GM21381 (cell line): ENCODE measurements around the gene TLNRD1.

Source experiments
- ATAC-seq: cut with Tn5 transposase; IDR thresholded peaks from one replicate; pipeline ENCODE4 v1.9.1; 2021; ENCODE audit warnings: mild to moderate bottlenecking, moderate library complexity; ENCODE audit not compliant: unreplicated experiment

The TLNRD1 gene

GRCh38 chr15:81001152-81002008 is 657 bp downstream of the TLNRD1 start:
- peak; percentile 35 for ATAC-seq

GRCh38 chr15:81002009-81002330 is 1.2 kb downstream of the TLNRD1 start:
- no peak for ATAC-seq

GRCh38 chr15:81002331-81003096 is 1.8 kb downstream of the TLNRD1 start:
- no peak for ATAC-seq

DNA sequence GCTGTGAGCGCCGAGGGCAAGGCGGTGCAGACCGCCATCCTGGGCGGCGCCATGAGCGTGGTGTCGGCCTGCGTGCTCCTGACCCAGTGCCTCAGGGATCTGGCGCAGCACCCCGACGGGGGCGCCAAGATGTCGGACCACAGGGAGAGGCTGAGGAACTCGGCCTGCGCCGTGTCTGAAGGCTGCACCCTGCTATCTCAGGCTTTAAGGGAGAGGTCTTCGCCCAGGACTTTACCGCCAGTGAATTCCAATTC is 2.3 kb downstream of the TLNRD1 start:
- ATAC-seq = no peak

- ATAC-seq = no peak
Observed at GRCh38 chr15:81006124-81006523, 5.4 kb downstream of the TLNRD1 start.

DNA sequence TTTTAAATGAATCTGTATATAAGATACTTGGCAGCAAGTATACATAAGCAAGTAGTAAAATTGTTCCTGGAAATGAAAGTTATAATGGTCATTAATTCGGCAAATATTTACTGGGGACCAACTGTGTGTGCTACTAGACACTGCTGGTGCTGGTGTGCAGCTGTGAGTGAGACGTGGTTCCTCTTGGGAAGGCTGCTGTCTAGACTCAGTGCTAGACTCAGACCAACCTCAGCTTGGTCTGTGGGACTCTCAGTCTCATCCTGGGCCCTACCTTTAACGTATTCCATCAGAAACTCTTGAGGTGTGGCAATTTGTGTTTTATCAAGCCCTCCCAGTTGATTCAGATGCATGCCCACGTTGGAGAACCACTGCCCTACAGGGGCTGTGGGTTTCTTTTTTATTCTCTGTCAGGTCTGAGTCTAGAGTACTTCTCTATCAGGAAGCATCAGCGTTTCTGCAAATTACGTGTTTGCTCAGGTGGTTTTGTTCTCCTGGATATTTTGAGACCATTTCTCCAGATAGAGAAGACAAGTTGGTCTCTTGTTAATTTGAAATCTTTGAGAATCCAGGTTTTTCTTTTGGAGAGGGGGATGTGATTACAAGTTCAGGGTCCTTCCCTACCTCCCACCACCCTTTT is 6.8 kb downstream of the TLNRD1 start:
- ATAC-seq = no peak

DNA sequence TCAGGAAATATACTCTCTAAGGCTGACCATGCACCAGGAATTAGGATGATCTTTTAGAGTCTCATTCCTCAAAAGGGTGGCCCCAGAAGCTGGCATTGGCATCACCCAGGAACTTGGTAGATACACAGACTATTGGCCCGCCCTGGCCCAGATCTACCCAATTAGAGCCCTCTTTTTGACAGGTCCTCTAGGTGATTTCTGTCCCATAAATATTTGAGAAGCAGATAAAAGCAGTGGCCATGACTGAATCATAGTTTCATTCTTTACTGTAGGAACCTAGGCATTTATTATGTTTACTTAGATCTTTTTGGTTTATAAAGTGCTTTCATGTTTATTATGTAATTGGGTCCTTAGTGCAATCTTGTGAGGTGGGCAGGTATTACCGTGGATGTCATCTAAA is 7.6 kb downstream of the TLNRD1 start:
- ATAC-seq = no peak

GRCh38 chr15:81010086-81010485 is 9.4 kb downstream of the TLNRD1 start:
- ATAC-seq = no peak

DNA sequence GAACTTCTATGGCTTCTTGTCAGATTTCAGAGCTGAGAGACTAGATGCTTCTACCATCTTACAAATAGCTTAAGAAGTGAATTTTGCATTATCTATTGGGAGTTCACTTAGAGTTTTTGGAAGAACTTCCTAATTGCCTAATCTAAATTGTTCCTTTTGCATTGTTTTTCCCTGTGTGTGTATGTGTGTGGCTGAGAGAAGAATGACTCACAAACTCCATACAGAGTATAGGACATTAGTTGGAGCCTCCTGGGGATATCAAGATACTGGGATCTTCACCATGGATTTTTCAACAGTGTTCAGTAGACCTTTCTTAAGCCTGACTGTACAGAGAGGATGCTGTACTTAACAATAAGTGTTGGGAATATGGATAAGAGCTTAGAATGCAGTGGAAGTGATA is 10.9 kb downstream of the TLNRD1 start:
- no peak for ATAC-seq

DNA sequence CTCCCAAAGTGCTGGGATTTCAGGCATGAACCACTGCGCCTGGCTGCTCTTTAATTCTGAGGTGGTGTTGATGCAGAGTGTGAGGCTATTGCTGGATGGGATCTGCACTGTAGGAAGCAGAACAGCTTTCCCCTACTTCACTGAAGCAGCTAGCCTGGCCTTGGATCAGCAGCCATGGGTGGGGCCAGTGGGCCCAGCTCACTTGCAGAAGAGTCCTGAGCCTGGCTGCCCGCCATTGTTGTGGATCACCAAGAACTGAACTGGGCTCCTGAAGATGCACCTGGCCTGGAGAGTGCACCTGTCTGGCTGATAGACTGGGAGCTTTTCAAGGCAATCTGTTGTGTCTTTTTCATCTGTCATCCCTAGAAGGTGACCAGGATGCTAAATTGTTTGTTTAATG is 11.9 kb downstream of the TLNRD1 start:
- no peak for ATAC-seq

GRCh38 chr15:81013396-81013929 is 12.7 kb downstream of the TLNRD1 start:
- ATAC-seq = no peak

GRCh38 chr15:81014446-81015093 is 13.8 kb downstream of the TLNRD1 start:
- no peak for ATAC-seq

DNA sequence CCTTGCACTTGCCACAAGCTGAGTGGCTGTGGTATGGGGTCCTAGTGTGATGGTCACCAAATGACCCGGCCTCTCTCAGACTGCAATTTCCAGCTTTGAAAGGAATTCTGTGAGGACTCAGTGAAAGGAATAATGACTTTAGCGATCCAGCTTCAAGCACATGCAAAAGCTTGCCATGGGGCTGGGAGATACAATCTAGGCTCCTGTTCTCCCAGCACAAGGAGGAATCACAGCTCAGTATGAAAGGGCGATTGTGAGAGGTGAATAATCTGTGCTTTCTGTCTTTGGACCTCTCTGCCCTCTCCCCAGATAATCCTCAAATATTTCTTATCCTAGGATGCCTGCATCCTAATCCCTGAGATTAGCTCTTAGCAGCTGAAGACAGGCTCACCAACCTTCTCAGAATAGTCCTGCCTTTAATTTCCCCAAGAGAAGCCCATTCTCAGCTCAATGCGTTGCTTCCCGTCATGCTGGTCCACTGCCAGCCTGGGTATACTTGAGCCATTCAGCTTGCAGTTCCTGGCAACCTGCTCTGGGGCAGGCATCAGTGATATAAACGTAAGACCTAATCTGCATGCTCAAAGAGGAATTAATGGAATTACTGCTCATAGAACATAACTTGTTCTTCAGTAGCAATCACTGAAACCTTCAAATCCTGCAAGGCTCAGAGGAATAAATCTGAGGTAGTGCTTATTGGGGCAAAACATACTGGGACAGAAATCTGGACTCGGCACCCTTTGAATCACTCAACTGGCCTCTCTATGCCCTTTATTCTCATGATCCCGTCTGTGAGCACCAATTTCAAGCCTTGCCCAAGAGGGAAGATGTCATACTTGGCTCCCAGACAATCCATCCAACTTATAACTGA is 15.1 kb downstream of the TLNRD1 start:
- no peak for ATAC-seq

DNA sequence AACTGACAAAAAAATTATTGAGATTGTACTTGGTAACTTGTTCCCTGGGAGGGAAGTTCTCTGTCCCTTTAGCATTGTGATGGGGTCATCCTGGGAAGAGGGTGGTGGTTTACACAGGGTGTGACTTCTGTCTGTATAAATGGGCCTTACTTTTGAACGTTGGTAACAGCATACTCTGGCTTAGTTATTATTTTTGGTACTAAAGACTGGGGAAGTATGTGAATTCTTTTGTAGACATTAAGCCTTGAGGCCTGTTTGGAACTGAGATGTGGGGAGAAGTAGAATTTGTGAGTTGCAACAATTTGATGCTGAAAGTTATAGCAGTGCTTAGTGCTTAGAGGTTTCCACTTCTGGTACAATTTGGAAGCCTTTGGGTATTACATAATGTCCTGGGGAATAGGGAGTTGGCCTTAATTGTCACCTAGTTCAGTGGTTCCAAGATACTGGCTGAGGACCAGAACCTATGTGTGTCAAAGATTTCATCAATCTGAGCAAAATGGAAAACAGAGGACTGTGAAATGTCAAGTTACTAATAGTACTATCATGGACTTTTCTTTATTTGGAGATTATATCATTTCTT is 15.9 kb downstream of the TLNRD1 start:
- ATAC-seq = no peak

GRCh38 chr15:81018197-81018596 is 17.5 kb downstream of the TLNRD1 start:
- ATAC-seq = no peak

- ATAC-seq = no peak
Observed at GRCh38 chr15:81021321-81021720, 20.6 kb downstream of the TLNRD1 start.

DNA sequence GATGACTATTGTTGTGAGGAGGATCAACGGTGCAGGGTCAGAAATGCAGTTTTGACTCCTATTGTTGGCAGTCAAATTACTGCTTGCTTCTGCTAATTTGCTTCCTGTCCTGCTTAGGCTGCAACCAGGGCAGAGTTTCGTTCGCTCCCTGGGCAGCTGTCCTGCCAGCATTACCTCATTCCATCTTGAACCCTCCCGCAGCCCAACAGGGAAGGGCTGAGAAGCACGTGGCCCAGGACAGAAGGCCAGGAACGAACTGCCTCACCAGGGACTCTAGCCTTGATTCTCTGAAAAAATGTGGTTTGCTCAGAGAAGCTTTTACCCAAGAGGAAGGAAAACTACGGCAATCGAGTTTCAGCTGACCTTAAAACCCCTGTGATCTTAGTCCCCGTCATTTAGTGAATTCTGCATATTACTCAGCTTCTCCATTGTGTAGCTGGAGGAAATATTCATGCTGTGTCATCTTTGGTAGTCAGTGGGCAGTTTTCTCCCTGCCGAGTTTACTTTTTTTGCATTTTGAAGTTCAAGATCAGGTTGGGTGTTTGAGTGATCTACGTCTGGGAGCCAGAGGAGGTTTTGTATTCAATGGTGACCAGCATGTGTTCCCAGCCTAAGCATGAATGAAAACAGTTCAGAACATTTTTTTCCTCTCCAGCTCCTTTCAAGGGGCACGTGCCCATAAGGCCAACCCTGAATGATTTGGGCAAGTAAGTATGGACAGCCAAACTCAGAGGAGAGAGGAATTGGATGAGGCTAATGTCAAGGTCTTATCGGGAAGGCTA is 23.0 kb downstream of the TLNRD1 start:
- ATAC-seq = peak; percentile 84

- ATAC-seq = no peak
Observed at GRCh38 chr15:81024265-81024872, 23.6 kb downstream of the TLNRD1 start.

DNA sequence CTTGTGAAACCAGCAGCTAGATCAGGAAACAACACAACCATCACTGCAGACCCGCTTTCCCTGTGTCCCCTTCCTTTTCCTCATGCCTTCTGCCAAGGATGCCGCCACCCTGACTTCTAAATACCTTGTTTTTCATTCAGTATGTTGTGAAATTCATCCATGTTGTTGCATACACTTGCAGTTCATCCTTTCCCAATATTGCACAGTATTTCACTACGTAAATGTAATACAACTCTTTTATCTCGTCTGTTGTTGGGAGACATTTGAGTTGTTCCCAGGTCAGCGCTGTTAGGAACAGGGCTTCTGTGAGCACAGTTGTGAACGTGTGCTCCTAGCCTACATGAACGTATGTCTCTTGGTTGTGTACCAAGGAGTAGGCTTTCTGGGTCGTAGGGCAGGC is 24.2 kb downstream of the TLNRD1 start:
- ATAC-seq = no peak
